Fibroblast of gingiva (primary cell): ENCODE results near the gene FCMR.
"Not testable (repeated sequence)": the region's sequence is repeated elsewhere in the genome, so short reads cannot be mapped to it uniquely, and the experiment has no call there.

Experiments
- DNase-seq: peaks from one replicate; pipeline ENCODE4 v3.0.0-alpha.2; 2011; ENCODE audit warnings: low read depth

FCMR gene

DNA sequence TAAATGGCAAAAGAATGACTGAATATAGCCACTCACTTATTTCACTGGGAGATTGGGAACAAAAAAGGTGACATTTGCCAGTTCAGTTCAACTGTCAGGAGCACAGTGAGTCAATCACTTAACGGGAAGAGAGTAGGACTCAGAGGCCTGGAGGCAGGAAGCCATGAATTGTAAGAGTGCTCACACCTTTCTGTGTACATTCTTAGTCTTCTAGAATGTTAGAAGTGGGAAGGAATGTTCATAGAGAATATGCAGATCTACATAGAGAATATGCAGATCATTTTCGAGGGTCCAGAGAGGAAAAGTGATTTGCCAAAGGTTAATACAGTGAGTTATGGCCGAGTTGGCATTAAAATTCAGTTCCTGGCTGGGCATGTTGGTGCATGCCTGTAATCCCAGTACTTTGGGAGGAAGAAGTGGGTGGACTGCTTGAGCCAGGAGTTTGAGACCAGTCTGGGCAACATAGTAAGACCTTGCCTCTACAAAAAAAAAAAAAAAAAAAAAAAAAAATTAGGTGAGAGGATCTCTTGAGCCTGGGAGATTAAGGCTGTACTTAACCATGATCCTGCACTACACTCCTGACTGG, 48.0 kb downstream of the FCMR start:
- DNase-seq, result no peak

DNA sequence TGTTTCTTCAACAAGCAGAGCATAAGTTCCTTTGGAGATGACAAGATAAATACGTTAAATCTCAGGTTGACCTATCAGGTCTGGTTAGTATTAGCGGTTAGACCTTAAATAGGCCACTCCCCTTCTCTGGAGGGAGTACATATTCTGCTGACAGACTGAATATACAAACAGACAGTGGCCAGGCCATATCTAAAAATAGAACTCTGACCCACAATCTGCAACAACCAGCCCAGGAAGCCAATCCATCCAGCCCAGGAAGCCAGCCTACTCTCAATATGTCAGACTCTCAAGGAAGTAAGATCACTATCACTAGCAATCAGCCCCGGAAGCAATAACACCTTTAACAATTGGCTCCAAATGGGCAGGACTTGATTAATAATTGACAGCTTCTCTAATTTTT, 49.6 kb downstream of the FCMR start:
- DNase-seq, result no peak

DNA sequence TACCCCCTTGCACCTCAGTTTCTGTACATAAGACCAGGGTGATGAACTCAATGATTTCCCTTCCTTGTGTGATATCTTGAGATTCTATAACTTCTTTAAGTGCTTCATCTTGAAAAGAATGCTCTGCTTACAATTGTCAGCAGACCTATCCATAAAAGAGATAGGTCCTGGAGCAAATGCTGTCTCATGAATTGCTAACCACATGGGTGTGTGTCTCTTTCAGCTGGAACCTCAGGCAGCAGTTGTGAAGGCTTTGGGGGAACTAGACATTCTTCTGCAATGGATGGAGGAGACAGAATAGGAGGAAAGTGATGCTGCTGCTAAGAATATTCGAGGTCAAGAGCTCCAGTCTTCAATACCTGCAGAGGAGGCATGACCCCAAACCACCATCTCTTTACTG, 53.5 kb downstream of the FCMR start:
- DNase-seq, result no peak

DNA sequence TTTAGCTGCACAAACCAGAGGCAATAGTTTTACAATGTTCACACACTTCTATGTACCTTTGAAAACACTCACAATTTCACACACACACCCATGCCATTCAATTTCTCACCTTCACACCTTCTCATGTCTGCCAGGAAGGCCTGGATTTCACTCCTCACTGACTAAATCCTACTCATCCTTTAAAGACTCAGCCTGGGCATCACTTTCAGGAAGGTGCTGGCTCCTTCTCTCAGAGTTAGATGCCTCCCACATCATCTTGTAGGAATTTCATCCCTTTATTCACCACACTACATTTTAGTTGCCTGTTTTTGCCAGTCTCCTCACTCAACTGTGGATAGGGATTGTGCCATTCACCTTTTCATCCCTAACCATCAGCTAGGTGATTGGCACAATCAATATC, 54.0 kb downstream of the FCMR start:
- no peak for DNase-seq

DNA sequence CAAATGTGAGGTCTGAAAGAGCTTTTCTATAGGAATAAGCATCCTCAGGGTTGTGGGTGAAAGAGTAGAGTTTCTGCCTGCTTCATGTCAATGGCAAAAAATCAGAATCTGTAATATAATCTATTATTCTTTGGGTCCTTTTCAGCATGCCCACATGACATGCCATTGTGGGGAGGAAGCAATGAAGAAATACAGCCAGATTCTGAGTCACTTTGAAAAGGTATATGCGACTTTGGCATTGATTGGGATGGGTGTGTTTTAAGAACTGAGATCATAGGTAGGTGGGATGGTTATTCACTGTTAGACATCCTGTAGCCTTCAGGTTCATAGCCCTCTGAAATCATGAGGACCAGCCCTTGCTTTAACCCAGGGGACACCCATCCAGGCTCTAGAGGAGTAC, 54.5 kb downstream of the FCMR start:
- no peak for DNase-seq

DNA sequence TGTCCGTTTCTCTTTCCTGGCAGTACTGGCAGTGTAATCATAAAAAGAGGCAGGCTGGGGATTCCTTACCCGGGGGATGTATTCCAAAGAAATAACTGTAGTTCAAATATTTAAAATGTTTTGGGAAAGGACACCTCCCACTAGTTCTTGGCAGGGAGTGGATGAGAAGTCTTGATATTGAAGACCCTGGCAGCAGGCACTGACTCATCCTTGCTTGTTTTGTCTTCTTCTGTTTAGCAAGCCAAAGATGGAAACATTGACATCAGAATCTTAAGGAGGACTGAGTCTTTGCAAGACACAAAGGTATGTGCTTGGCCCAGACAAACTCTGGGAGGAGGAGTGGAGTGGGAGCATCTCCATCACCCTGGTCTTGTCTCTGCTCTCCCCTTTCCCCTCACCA, 55.7 kb downstream of the FCMR start:
- no peak for DNase-seq

DNA sequence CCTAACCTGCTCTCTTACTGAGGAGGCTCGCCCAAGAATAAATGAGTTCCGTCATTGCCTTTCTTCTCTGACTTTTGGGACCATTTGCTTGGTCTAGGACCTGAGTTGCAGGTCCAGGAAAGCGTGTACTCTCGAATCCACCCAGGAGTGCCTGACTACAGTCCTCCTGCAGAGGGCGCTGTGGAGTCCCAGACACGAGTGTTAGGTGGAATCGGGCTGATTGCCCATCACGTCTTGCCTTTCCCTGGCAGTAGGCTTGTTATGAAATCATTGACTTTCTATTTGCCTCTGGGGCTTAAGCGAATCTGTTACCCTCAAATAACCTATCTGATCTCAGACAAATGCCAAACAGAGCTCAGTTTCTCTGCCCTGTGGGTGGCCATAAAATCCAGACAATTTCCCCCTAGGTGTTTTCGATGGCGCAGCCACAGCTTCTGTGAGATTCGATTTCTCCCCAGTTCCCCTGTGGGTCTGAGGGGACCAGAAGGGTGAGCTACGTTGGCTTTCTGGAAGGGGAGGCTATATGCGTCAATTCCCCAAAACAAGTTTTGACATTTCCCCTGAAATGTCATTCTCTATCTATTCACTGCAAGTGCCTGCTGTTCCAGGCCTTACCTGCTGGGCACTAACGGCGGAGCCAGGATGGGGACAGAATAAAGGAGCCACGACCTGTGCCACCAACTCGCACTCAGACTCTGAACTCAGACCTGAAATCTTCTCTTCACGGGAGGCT, 56.6 kb downstream of the FCMR start, which contains the start of gene IL20:
Gene IL20, plus strand, starts transcription at position 685 of the 733 bp plus-strand sequence. CDS start 230 bp downstream, outside the sequence.
- peak; percentile 84 for DNase-seq

DNA sequence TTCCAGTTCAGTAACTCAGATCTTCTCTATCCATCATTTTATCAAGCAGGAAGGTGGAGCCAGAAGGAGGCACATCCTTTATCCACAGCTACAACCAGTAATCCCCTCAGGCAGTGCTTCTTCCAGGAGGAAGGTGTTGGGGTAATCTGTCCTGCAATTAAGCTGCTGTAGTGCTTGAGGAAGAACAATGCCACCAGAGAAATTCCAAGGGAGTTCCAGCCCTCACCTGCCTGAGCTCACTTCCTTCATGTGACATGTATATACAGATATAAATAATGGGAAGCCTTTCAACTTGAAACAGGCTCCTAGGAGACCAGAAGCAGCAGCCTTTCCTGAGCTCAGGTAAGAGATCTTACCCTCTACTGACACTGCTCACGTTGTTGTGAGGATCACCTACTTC, 58.5 kb downstream of the FCMR start:
- no peak for DNase-seq

DNA sequence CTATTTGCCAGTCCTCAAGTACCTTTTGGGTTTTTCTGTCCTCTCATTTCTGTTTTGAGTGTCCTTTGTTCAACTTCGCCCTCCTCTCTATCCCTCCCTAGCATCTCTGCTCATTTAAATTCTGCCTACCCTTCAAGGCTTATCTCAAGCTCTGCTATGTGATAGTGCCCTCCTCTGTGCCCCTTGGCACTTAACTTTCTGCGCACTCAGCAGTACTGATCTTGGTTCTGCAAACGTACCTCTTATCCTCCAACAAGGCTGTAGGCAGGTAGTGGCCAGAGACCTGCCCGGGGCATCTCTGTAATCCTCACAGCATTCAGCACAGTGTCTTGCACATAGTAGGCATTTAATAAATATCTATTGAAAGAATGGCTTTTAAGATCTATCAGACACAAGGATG, 61.6 kb downstream of the FCMR start:
- DNase-seq, result no peak

DNA sequence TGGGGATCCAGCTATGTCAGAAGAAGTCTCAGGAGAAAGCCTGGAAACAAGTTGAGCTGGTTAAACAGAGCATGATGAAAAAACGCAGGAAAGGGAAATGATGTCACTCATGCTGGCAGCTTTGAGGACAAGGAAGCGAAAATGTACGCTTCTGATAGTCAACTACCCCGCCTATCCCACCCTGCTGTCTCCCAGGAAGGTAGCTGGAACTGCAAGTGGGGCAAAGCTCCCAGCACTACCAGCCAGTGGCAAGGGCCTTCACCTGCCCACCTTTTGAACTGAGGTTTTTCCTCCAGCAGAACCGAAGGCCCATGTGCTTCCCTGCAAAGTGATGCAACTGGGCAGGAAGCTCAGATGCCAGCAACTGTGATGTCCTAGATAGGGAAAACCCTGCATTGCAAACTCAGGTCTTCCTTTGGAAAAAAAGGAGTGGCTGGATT, 62.6 kb downstream of the FCMR start:
- no peak for DNase-seq

DNA sequence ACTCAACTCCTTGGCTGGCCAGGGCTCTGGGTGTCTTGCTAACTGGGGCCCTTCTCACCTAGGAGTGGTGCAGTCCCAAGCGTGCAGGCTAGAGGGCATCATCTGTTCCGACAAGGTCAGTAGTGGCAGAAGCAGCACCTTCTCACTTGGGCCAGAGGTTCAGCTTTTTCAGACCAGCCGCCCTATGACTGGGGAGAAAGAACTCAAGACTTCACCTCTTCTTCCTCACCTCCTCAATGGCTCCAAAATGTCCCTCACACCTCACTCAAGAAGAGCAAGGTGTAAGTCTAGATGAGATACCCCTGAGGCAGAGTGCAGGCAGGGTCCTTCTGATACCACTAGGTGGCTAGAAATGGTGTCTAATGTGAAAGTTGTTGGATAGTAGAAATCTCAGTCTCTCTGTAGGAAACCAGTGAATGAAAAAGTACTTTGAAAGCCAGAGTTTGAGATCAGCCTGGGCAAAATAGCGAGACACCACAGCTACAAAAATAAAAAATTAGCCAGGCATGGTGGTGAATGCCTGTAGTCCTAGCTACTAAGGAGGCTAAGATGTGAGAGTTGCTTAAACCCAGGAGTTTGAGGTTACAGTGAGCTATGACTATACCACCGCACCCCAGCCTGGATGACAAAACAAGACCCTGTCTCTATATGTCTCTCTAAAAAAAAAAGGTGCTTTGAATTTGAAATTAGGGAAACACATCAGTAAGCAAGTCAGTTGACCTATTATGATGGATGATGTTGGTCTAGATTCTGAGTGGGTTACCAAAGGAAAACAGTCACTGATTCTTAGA, 64.9 kb downstream of the FCMR start:
- no peak for DNase-seq

DNA sequence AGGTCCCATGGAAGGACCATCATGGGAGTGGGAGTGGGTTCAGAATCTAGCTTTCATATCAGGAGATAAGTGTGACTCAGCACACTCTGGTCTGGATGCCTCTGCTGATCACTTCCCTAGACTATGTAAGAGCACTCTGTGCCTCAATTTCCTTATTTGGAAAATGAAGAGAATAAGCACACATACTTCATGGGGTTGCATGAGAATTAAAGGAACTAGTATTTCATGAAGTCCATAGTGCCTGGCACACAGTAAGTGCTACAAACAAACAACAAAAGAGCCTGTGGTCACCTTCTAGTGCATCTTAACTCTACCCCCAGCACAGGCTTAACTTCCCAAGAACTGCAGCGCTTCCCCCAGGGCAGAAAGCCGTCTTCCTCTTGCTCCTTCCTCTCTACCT, 65.9 kb downstream of the FCMR start:
- no peak for DNase-seq

DNA sequence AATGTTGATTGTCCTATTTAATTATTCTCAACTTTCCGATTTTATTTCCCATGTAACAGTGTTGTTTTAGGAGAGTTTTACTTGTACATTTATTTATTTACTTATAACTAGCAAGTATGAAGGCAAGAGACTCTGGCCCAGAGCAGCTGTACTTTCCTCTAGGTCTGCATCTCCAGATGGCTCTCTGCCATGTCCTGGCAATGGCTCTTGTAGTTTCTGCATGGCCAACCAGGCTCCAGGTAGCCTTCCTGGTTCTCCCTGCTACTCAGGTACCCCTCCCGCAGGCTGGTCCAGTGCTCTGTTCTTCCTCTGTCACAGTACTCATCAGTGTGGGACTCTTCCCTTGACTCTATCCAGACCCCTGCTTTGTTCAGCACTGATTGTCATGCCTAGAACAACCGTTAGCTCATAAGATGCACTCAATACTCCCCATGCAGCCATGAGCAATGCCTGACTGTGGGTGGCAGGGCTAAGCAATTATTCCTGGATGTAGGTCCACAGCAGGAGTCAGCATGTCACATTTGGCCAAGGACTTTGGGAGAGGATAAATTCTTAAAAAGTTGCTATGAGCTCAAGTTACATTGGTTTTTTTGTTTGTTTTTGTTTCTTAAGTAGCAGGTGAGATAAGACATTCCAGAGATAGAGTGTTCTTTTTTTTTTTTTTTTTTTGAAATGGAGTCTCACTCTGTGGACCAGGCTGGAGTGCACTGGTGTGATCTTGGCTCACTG, 67.2 kb downstream of the FCMR start:
- no peak for DNase-seq

DNA sequence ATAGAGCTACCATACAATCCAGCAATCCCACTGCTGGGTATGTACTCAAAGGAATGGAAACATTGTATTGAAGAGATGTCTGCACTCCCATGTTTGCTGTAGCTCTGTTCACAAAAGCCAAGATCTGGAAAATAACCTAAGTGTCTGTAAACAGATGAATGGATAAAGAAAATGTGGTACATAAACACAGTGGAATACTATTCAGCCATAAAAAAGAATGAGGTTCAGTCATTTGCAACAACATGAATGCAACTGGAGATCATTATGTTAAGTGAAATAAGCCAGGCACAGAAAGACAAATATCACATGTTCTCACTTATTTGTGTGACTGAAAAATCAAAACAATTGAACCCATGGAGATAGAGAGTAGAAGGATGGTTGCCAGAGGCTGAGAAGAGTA, 68.0 kb downstream of the FCMR start:
- DNase-seq, result not testable (repeated sequence)
